Activated effector memory CD4-positive, alpha-beta T cell treated with anti-CD3 and anti-CD28 coated beads, Interleukin-2, amount 50 U/mL, for 16 hours (primary cell): ENCODE data around the gene RAD52.

Experiments used
- DNase-seq: peaks from one replicate; pipeline ENCODE4 v3.0.0-alpha.2; 2020

The RAD52 gene

GRCh38 chr12:863285-863684 lies 86.2 kb downstream of the RAD52 start:
- DNase-seq, result no peak

GRCh38 chr12:862303-862911 lies 87.1 kb downstream of the RAD52 start:
- DNase-seq, result no peak
